H9 (cell line): Measurements from ENCODE around the gene RAB31. TPM values are rescaled to one million over a fixed set of nuclear protein-coding genes. Genes with fewer than 3 reads are reported as not detected.
"Not testable (repeated sequence)": the region's sequence is repeated elsewhere in the genome, so short reads cannot be mapped to it uniquely, and the experiment has no call there.

Experiments
- DNase-seq: peaks from one replicate; pipeline ENCODE4 v3.0.0-alpha.2; 2017
- H2AFZ ChIP-seq: one replicate; pipeline ENCODE4 v1.6.1; 2013; ENCODE audit warnings: mild to moderate bottlenecking, low read length, control low read depth, moderate library complexity
- H2AK5ac ChIP-seq: 2 replicates; pipeline ENCODE4 v1.6.1; 2013; ENCODE audit warnings: low read length, control low read depth, mixed read lengths; ENCODE audit not compliant: insufficient read length
- H2BK120ac ChIP-seq: one replicate; pipeline ENCODE4 v1.6.1; 2013; ENCODE audit warnings: low read depth, mild to moderate bottlenecking, low read length, control low read depth, inconsistent platforms; ENCODE audit not compliant: poor library complexity, severe bottlenecking
- H2BK12ac ChIP-seq: 2 replicates; pipeline ENCODE4 v1.6.1; 2013; ENCODE audit warnings: low read length, control low read depth, mixed read lengths, low read depth; ENCODE audit not compliant: insufficient read length
- H2BK15ac ChIP-seq: 2 replicates; pipeline ENCODE4 v1.6.1; 2013; ENCODE audit warnings: low read depth, low read length, control low read depth
- H2BK20ac ChIP-seq: one replicate; pipeline ENCODE4 v1.6.1; 2013; ENCODE audit warnings: low read depth, mild to moderate bottlenecking, low read length, control low read depth, inconsistent platforms; ENCODE audit not compliant: poor library complexity, severe bottlenecking
- H2BK5ac ChIP-seq: 2 replicates; pipeline ENCODE4 v1.6.1; 2013; ENCODE audit warnings: low read length, control low read depth, mixed read lengths; ENCODE audit not compliant: insufficient read length
- H3K14ac ChIP-seq: 2 replicates; pipeline ENCODE4 v1.6.1; 2013; ENCODE audit warnings: low read length, control low read depth; ENCODE audit not compliant: insufficient read depth
- H3K18ac ChIP-seq: 2 replicates; pipeline ENCODE4 v1.6.1; 2013; ENCODE audit warnings: low read depth, mild to moderate bottlenecking, mixed read lengths, low read length, control low read depth; ENCODE audit not compliant: insufficient read length
- H3K23ac ChIP-seq: 2 replicates; pipeline ENCODE4 v1.6.1; 2013; ENCODE audit warnings: low read length, control low read depth, mixed read lengths, low read depth; ENCODE audit not compliant: insufficient read length
- H3K23me2 ChIP-seq: 2 replicates; pipeline ENCODE4 v1.6.1; 2013; ENCODE audit warnings: low read depth, mild to moderate bottlenecking, mixed read lengths, low read length, control low read depth; ENCODE audit not compliant: insufficient read length, poor library complexity, severe bottlenecking
- H3K27ac ChIP-seq: 2 replicates; pipeline ENCODE4 v1.5.1; 2013; ENCODE audit warnings: low read length, control low read depth, mixed read lengths, low read depth; ENCODE audit not compliant: insufficient read length
- H3K27me3 ChIP-seq: 2 replicates; pipeline ENCODE4 v1.6.1; 2013; ENCODE audit warnings: low read length, control low read depth, inconsistent platforms; ENCODE audit not compliant: insufficient read depth
- H3K4ac ChIP-seq: 2 replicates; pipeline ENCODE4 v1.6.1; 2013; ENCODE audit warnings: low read depth, mild to moderate bottlenecking, control low read depth, inconsistent platforms, low read length, moderate library complexity
- H3K4me1 ChIP-seq: 2 replicates; pipeline ENCODE4 v1.6.1; 2013; ENCODE audit warnings: low read length, control low read depth, inconsistent platforms; ENCODE audit not compliant: insufficient read depth
- H3K4me2 ChIP-seq: 2 replicates; pipeline ENCODE4 v1.6.1; 2013; ENCODE audit warnings: low read length, control low read depth, mixed read lengths; ENCODE audit not compliant: insufficient read length, insufficient read depth
- H3K56ac ChIP-seq: 2 replicates; pipeline ENCODE4 v1.6.1; 2013; ENCODE audit warnings: low read depth, mild to moderate bottlenecking, mixed read lengths, low read length, control low read depth; ENCODE audit not compliant: insufficient read length
- H3K79me1 ChIP-seq: 2 replicates; pipeline ENCODE4 v1.6.1; 2013; ENCODE audit warnings: low read depth, mild to moderate bottlenecking, moderate library complexity, low read length, control low read depth, inconsistent platforms; ENCODE audit not compliant: insufficient read depth, poor library complexity, severe bottlenecking
- H3K79me2 ChIP-seq: 2 replicates; pipeline ENCODE4 v1.6.1; 2013; ENCODE audit warnings: low read length, control low read depth, inconsistent platforms; ENCODE audit not compliant: insufficient read depth
- H3K9ac ChIP-seq: 2 replicates; pipeline ENCODE4 v1.6.1; 2013; ENCODE audit warnings: low read length, control low read depth, mixed read lengths; ENCODE audit not compliant: insufficient read length; ENCODE audit errors: extremely low read depth
- H3K9me3 ChIP-seq: one replicate; pipeline ENCODE4 v1.6.1; 2013; ENCODE audit warnings: low read depth, low read length, inconsistent platforms; ENCODE audit not compliant: control insufficient read depth
- H3T11ph ChIP-seq: one replicate; pipeline ENCODE4 v1.6.1; 2013; ENCODE audit warnings: mild to moderate bottlenecking, low read length, control low read depth, inconsistent platforms
- H4K20me1 ChIP-seq: one replicate; pipeline ENCODE4 v1.6.1; 2013; ENCODE audit not compliant: control insufficient read depth, insufficient read length, insufficient read depth
- H4K5ac ChIP-seq: 2 replicates; pipeline ENCODE4 v1.6.1; 2013; ENCODE audit warnings: low read depth, mild to moderate bottlenecking, mixed read lengths, low read length, control low read depth; ENCODE audit not compliant: insufficient read length
- H4K8ac ChIP-seq: replicated peaks from 2 replicates; pipeline ENCODE4 v1.6.1; 2013; ENCODE audit warnings: low read length, control low read depth, mixed read lengths, low read depth; ENCODE audit not compliant: insufficient read length
- H4K91ac ChIP-seq: 2 replicates; pipeline ENCODE4 v1.6.1; 2013; ENCODE audit warnings: low read depth, mild to moderate bottlenecking, moderate library complexity, mixed read lengths, low read length, control low read depth; ENCODE audit not compliant: insufficient read length
- H3K27ac Mint-ChIP-seq, 3 experiments: 2 replicates in 2 of 3; 3 replicates in 1 of 3; pipeline ENCODE4 v1.8.0; 2020 to 2021; ENCODE audit warnings: mixed read lengths in 3 of 3, mild to moderate bottlenecking in 1 of 3, moderate library complexity in 1 of 3
- H3K27me3 Mint-ChIP-seq: 2 replicates; pipeline ENCODE4 v1.8.0; 2021; ENCODE audit warnings: low read depth, mild to moderate bottlenecking, moderate library complexity, mixed read lengths
- H3K36me3 Mint-ChIP-seq, 3 experiments: 2 replicates in 2 of 3; 3 replicates in 1 of 3; pipeline ENCODE4 v1.8.0; 2020 to 2021; ENCODE audit warnings: low read depth in 3 of 3, mixed read lengths in 3 of 3; ENCODE audit not compliant: insufficient read depth in 1 of 3
- H3K4me1 Mint-ChIP-seq, 2 experiments: 2 replicates each; pipeline ENCODE4 v1.8.0; 2020; ENCODE audit warnings: mixed read lengths in 2 of 2
- H3K4me3 Mint-ChIP-seq, 2 experiments: 2 replicates in 1 of 2; 3 replicates in 1 of 2; pipeline ENCODE4 v1.8.0; 2020 to 2021; ENCODE audit warnings: mild to moderate bottlenecking in 2 of 2, mixed read lengths in 2 of 2, moderate library complexity in 1 of 2
- H3K9me3 Mint-ChIP-seq, 2 experiments: 2 replicates in 1 of 2; 3 replicates in 1 of 2; pipeline ENCODE4 v1.8.0; 2020; ENCODE audit warnings: mild to moderate bottlenecking in 2 of 2, mixed read lengths in 2 of 2, moderate library complexity in 1 of 2
- WGBS: extraction: QIAGEN DNeasy Blood & Tissue Kit; methylation state at CpG from one replicate; pipeline ENCODE4 v1.1.7; 2013; ENCODE audit warnings: missing lambda C conversion rate, low lambda C conversion rate, mixed read lengths; ENCODE audit not compliant: insufficient read length; ENCODE audit errors: extremely low coverage; 5-methylcytosine and 5-hydroxymethylcytosine counted together
- total RNA-seq: library from RNA; stranded (reverse); gene quantifications from 2 replicates; pipeline ENCODE4 v1.2.1, GENCODE V29; 2021
- TF ChIP-seq, protein P1 (sequence below): fragments of 200-600 bp; sonication (generic); conservative IDR thresholded peaks from 3 replicates; pipeline ENCODE4 v1.8.0; 2021; ENCODE audit warnings: antibody characterized with exemption, mild to moderate bottlenecking

Gene RAB31
- total RNA-seq, 1 experiment from 2014 or later: 22.4 TPM

DNA sequence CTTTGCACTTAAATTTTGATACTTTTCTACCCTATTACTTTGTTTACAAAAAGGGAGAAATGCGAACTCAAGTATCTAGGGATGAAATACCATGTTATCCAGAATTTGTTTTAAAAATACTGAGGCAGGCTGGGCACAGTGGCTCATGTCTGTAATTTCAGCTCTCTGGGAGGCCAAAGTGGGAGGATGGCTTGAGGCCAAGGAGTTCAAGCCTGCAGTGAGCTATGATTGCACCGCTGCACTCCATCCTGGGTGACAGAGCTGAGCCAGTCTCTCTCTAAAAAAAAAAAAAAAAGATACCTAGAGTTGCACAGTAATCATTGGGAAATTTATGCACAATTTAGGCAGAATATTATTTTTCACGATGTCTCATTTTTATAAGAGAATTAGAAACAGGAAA lies 193.3 kb downstream of the RAB31 start:
- no peak overlapping the region for H3K4me2 ChIP-seq
- H3K79me1 ChIP-seq: no peaks in the 10 kb centered on the region
- DNase-seq: no peak
- H3K9ac ChIP-seq: no peak overlapping the region
- no peak overlapping the region for H2BK12ac ChIP-seq
- H3K4me3 Mint-ChIP-seq: no peak overlapping the region
- no peak overlapping the region for H2BK120ac ChIP-seq
- no peaks in the 10 kb centered on the region for H3K27me3 ChIP-seq
- H3K4me1 ChIP-seq: peaks cover 3% of the 10 kb centered on the region; the same call in 1 of the 2 replicates
- no peaks in the 10 kb centered on the region for H3K36me3 Mint-ChIP-seq
- peaks cover 11 to 16% of the 10 kb centered on the region in 2 experiments for H3K4me1 Mint-ChIP-seq
- no peak overlapping the region for H3K4ac ChIP-seq
- H4K5ac ChIP-seq: no peak overlapping the region
- H3K27me3 Mint-ChIP-seq: peaks cover 2% of the 10 kb centered on the region; the same call in 1 of the 2 replicates
- H3T11ph ChIP-seq: no peak overlapping the region
- no peak overlapping the region for H4K8ac ChIP-seq
- H4K91ac ChIP-seq: no peak overlapping the region
- H2AK5ac ChIP-seq: no peak overlapping the region
- no peak overlapping the region for H3K27ac Mint-ChIP-seq
- H3K14ac ChIP-seq: no peak overlapping the region
- H3K56ac ChIP-seq: no peak overlapping the region
- H2BK5ac ChIP-seq: no peak overlapping the region
- no peaks in the 10 kb centered on the region for H3K9me3 ChIP-seq
- H3K18ac ChIP-seq: no peak overlapping the region
- H2BK20ac ChIP-seq: no peak overlapping the region
- no peak overlapping the region for H3K27ac ChIP-seq
- no peaks in the 10 kb centered on the region for H3K23me2 ChIP-seq
- no peak overlapping the region for H3K23ac ChIP-seq
- H2AFZ ChIP-seq: no peak overlapping the region
- H2BK15ac ChIP-seq: no peak overlapping the region
- WGBS: no CpG with 5 or more reads among the region's 3 CpGs
- H3K79me2 ChIP-seq: no peaks in the 10 kb centered on the region
- peaks cover 0 to 3% of the 10 kb centered on the region in 2 experiments; a peak in 1 of 5 replicates for H3K9me3 Mint-ChIP-seq
- H4K20me1 ChIP-seq: no peaks in the 10 kb centered on the region
- TF ChIP-seq, protein P1, sequence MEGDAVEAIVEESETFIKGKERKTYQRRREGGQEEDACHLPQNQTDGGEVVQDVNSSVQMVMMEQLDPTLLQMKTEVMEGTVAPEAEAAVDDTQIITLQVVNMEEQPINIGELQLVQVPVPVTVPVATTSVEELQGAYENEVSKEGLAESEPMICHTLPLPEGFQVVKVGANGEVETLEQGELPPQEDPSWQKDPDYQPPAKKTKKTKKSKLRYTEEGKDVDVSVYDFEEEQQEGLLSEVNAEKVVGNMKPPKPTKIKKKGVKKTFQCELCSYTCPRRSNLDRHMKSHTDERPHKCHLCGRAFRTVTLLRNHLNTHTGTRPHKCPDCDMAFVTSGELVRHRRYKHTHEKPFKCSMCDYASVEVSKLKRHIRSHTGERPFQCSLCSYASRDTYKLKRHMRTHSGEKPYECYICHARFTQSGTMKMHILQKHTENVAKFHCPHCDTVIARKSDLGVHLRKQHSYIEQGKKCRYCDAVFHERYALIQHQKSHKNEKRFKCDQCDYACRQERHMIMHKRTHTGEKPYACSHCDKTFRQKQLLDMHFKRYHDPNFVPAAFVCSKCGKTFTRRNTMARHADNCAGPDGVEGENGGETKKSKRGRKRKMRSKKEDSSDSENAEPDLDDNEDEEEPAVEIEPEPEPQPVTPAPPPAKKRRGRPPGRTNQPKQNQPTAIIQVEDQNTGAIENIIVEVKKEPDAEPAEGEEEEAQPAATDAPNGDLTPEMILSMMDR: no peak

DNA sequence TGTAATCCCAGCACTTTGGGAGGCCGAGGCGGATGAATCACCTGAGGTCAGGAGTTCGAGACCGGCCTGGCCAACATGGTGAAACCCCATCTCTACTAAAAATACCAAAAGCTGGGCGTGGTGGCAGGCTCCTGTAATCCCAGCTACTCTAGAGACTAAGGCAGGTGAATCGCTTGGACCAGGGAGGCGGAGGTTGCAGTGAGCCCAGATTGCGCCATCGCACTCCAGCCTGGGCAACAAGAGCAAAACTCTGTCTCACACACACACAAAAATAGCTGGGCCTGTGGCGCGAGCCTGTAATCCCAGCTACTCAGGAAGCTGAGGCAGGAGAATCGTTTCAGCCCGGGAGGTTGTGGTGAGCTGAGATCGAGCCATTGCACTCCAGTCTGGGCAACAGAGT lies 194.2 kb downstream of the RAB31 start:
- H3K27ac Mint-ChIP-seq: not testable (repeated sequence)
- no CpG with 5 or more reads among the region's 14 CpGs for WGBS

More for the DNA sequence above, 194.2 kb downstream of the RAB31 start:
- H3K9me3 ChIP-seq, H2AFZ ChIP-seq, H2BK20ac ChIP-seq, H3K23me2 ChIP-seq, H4K20me1 ChIP-seq, H3K4me1 ChIP-seq, H3K18ac ChIP-seq, H3K9me3 Mint-ChIP-seq, H3K27ac ChIP-seq, H4K8ac ChIP-seq, H2BK15ac ChIP-seq, H2BK120ac ChIP-seq, H3K56ac ChIP-seq, H4K5ac ChIP-seq, H3K14ac ChIP-seq, H3T11ph ChIP-seq, DNase-seq, H3K4ac ChIP-seq, H3K4me3 Mint-ChIP-seq, H2BK5ac ChIP-seq, H3K36me3 Mint-ChIP-seq, H2BK12ac ChIP-seq, H3K23ac ChIP-seq, H2AK5ac ChIP-seq, H3K27me3 ChIP-seq, H3K27me3 Mint-ChIP-seq, H3K79me2 ChIP-seq, H4K91ac ChIP-seq, H3K4me2 ChIP-seq, H3K9ac ChIP-seq, H3K79me1 ChIP-seq: not testable (repeated sequence)
- peaks cover 11 to 16% of the 10 kb centered on the region in 2 experiments for H3K4me1 Mint-ChIP-seq
